ENCODE results near the gene INSL3. TPM values are rescaled to one million over a fixed set of nuclear protein-coding genes. Genes with fewer than 3 reads are reported as not detected.
A peak's percentile ranks its signal among the peaks of the same experiment; 100 is the strongest.

The INSL3 gene
- total and polyA plus RNA-seq, 2 of the 13 experiments (the other 11 are each of a cell fraction or from before 2014, with no cell fraction given): 0.30 TPM; not detected in 1

DNA sequence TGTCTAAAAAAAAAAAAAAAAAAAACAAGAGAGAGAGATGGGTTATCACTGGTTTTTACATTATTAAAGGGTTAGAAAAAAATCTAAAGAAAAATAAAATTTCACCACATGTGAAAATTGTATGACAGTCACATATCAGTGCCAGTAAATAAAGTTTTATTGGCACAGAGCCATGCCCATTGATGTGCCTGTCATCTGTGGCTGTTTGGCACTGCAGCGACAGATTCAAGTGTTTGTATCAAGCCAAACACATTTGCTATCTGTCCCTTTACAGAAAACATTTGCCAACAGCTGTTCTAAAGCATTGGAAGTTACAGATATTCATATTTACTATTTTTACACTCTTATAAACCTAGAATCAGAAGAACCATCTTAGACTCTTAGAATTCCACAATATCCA, 53.8 kb downstream of the INSL3 start (continued):
- TF ChIP-seq, protein P1, sequence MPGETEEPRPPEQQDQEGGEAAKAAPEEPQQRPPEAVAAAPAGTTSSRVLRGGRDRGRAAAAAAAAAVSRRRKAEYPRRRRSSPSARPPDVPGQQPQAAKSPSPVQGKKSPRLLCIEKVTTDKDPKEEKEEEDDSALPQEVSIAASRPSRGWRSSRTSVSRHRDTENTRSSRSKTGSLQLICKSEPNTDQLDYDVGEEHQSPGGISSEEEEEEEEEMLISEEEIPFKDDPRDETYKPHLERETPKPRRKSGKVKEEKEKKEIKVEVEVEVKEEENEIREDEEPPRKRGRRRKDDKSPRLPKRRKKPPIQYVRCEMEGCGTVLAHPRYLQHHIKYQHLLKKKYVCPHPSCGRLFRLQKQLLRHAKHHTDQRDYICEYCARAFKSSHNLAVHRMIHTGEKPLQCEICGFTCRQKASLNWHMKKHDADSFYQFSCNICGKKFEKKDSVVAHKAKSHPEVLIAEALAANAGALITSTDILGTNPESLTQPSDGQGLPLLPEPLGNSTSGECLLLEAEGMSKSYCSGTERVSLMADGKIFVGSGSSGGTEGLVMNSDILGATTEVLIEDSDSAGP (CRISPR knock-in tag; IDR thresholded peaks at IDR 0.05; ENCODE audit: borderline replicate concordance): no peak
- no peak for TF ChIP-seq ZKSCAN1 (IDR thresholded peaks at IDR 0.05; ENCODE audit: low read length)

- Histone ChIP-seq H2AFZ (ENCODE audit: low read length) (no peak overlapping the region), H3K4me1 (ENCODE audit: insufficient read depth, low read length) (peaks cover 28% of the 10 kb centered on the region), H3K36me3 (replicated peaks in 1 of 2; ENCODE audit: control insufficient read depth in 1 of 2, insufficient read depth in 2 of 2, low read length in 2 of 2) (no peaks in the 10 kb centered on the region), H3K9ac (ENCODE audit: insufficient read depth, low read depth, low read length) (peak overlapping the region; percentile 20; the same call in 1 of the 2 replicates), H3K79me2 (ENCODE audit: insufficient read depth, low read length) (no peaks in the 10 kb centered on the region), H3K9me3 (ENCODE audit: low read length) (no peaks in the 10 kb centered on the region), H3K27me3 (ENCODE audit: control insufficient read depth in 1 of 2, insufficient read depth in 2 of 2, low read length in 2 of 2) (no peaks in the 10 kb centered on the region), H3K4me3 (replicated peaks in 1 of 3; ENCODE audit: insufficient read depth in 1 of 3, low read depth in 2 of 3, low read length in 3 of 3) (peak overlapping the region; percentile 8 to 63 (median 13); a peak in 3 of 6 replicates), H3K4me2 (ENCODE audit: low read depth, low read length) (peak overlapping the region; percentile 60), H3K27ac (ENCODE audit: extremely low read length, insufficient read depth, low read length) (peak overlapping the region; percentile 58), H4K20me1 (ENCODE audit: insufficient read depth, low read length) (no peaks in the 10 kb centered on the region)
- DNase-seq (ENCODE audit: low spot score) (peak; percentile 89), FAIRE-seq (peak; percentile 92), ATAC-seq (peak; percentile 83)
- POLR2A ChIA-PET: interaction anchor here (1.0 to 2.4 kb wide), 7 partner anchors 28 to 255 kb away, joined by 3 to 18 read pairs (median 4); partner anchors contain the start of genes B3GNT3, CCDC124, JAK3 and MAP1S
- BruUV-seq (replicated peaks): no TSS peak
- intact Hi-C loops (cut with micrococcal nuclease; ENCODE audit: unreplicated experiment) (loop anchor here (2.0 kb wide), 1 partner anchor 62 kb away; no protein-coding TSS in a partner anchor), in situ Hi-C loops (cut with HindIII; ENCODE audit: extremely low pct_ligation_motif_present, low pct_unique_long_range_greater_than_20kb) (no loop called here)
- WGBS (ENCODE audit: low lambda C conversion rate): 2% methylated on average over 10 of the region's 29 CpGs
- CTCF ChIA-PET (ENCODE audit: low intra/inter-chr PET ratio, low total read pairs): interaction anchor here (1.4 to 1.5 kb wide), 2 partner anchors 9 to 63 kb away, joined by 4 to 9 read pairs; no protein-coding TSS in a partner anchor
- TF ChIP-seq ZNF670 (CRISPR knock-in tag; IDR thresholded peaks at IDR 0.05; ENCODE audit: borderline replicate concordance) (no peak), ZSCAN29 (CRISPR knock-in tag; conservative IDR thresholded peaks at IDR 0.05) (peak; percentile 34; the same call in 1 of the 2 replicates), ZBTB20 (CRISPR knock-in tag; IDR thresholded peaks at IDR 0.05; ENCODE audit: borderline replicate concordance, low read depth) (no peak), STAT6 (CRISPR knock-in tag; IDR thresholded peaks at IDR 0.05; ENCODE audit: borderline replicate concordance) (no peak), ARNT (IDR thresholded peaks at IDR 0.05) (no peak), SIN3B (IDR thresholded peaks at IDR 0.05; ENCODE audit: low read length) (no peak), HNRNPUL1 (IDR thresholded peaks at IDR 0.05; ENCODE audit: low read depth, low read length) (no peak), MAX (IDR thresholded peaks at IDR 0.05) (no peak), HNRNPLL (IDR thresholded peaks at IDR 0.05; ENCODE audit: low read depth, low read length, poor library complexity, severe bottlenecking) (peak; percentile 48), MTA3 (CRISPR knock-in tag; IDR thresholded peaks at IDR 0.05) (no peak), ARID3A (IDR thresholded peaks at IDR 0.05; ENCODE audit: low read depth, low read length) (no peak)
- TF ChIP-seq, protein P2, sequence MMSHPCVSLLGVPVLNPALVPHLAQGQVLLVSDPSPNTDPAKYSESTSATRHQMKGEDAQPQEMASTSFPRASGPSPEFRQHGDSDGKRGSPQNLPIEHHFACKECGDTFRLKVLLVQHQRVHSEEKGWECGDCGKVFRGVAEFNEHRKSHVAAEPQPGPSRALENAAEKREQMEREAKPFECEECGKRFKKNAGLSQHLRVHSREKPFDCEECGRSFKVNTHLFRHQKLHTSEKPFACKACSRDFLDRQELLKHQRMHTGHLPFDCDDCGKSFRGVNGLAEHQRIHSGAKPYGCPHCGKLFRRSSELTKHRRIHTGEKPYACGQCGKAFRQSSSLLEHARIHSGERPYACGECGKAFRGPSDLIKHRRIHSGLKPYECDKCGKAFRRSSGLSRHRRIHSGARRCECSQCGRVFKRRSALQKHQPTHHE (CRISPR knock-in tag; IDR thresholded peaks at IDR 0.05; ENCODE audit: borderline replicate concordance): peak; percentile 75
Observed at GRCh38 chr19:17766543-17767131, 54.7 kb downstream of the INSL3 start.
